Suprapubic skin (tissue), 4 donors: ENCODE results near the gene FASLG.

Source experiments
- EP300 ChIP-seq: sonication (generic); formaldehyde crosslinking; IDR thresholded peaks from one replicate; pipeline ENCODE4 v1.6.1; 2017; ENCODE audit warnings: antibody characterized with exemption
- POLR2A ChIP-seq, 2 donors: fragments of 450-650 bp; IDR thresholded peaks; one replicate each; pipeline ENCODE4 v1.6.1; 2017; ENCODE audit warnings: antibody characterized with exemption in 2 of 2, mild to moderate bottlenecking in 2 of 2, moderate library complexity in 2 of 2
- POLR2AphosphoS5 ChIP-seq, 3 donors: sonication (generic); formaldehyde crosslinking; IDR thresholded peaks; one replicate each; pipeline ENCODE4 v1.6.1; 2017; ENCODE audit warnings: antibody characterized with exemption in 3 of 3
- TF ChIP-seq, protein P1 (sequence below), 2 donors: fragments of 200-600 bp in 1 of 2; fragments of 450-650 bp in 1 of 2; sonication (generic) in 1 of 2; IDR thresholded peaks; one replicate each; pipeline ENCODE4 v1.5.1; 2016 to 2019; ENCODE audit warnings: antibody characterized with exemption in 2 of 2, mild to moderate bottlenecking in 1 of 2, moderate library complexity in 1 of 2

DNA sequence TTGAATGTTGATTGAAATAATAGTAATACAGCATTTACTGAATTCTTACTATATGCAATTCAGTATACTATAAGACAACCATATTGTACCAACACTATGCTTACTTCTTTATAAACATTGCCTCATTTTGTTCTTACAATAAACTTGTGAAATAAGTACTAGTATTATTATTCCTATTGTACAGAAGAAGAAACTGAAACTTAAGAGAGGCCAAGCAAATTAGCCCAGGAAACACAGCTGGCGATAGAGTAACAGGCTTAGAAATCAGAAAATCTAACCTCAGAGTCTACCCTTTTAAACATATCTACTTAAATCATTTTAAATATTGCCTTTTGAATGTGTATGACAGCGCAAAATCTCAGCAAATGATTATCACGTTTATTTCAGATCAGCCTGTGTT, 41.7 kb downstream of the FASLG start:
- no peak for TF ChIP-seq POLR2A (IDR thresholded peaks at IDR 0.05)
- TF ChIP-seq, protein P1, sequence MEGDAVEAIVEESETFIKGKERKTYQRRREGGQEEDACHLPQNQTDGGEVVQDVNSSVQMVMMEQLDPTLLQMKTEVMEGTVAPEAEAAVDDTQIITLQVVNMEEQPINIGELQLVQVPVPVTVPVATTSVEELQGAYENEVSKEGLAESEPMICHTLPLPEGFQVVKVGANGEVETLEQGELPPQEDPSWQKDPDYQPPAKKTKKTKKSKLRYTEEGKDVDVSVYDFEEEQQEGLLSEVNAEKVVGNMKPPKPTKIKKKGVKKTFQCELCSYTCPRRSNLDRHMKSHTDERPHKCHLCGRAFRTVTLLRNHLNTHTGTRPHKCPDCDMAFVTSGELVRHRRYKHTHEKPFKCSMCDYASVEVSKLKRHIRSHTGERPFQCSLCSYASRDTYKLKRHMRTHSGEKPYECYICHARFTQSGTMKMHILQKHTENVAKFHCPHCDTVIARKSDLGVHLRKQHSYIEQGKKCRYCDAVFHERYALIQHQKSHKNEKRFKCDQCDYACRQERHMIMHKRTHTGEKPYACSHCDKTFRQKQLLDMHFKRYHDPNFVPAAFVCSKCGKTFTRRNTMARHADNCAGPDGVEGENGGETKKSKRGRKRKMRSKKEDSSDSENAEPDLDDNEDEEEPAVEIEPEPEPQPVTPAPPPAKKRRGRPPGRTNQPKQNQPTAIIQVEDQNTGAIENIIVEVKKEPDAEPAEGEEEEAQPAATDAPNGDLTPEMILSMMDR (IDR thresholded peaks at IDR 0.05): no peak
- no peak for TF ChIP-seq POLR2AphosphoS5 (IDR thresholded peaks at IDR 0.05)
- no peak for TF ChIP-seq EP300
